ENCODE measurements around the gene HLCS. TPM values are rescaled to one million over a fixed set of nuclear protein-coding genes. Genes with fewer than 3 reads are reported as not detected.

Gene HLCS
- polyA plus RNA-seq, 1 donor (not counting 4 experiments of a cell fraction or from before 2014, with no cell fraction given) = 11.5 TPM

DNA sequence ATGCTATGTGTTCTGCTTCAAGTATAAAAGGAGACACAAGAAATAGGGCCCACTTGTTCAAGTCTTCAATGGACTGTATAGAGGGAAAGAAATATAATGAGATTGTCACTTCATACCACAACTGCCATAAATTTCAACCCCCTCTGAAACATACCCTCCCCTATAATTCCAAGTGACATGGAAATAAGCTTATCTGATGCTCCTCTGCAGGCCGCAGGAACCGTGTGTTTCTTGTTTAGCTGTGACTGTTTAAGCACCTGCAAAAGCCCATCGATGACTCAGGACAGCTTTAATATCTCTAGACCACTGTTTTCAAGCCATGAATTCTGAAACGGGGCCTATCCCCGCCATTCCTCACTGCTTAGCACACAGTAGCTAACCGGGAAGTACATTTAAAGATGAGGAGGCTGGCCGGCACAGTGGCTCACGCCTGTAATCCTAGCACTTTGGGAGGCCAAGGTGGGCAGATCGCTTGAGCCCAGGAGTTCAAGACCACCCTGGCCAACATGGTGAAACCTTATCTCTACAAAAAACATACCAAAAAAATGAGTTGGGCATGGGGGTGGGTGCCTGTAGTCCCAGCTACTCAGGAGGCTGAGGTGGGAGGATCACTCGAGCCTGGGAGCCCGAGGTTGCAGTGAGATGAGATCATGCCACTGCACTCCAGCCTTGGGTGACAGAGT lies 4.2 kb downstream of the HLCS start:
- dilution Hi-C loops (cut with MboI; ENCODE audit: extremely low pct_ligation_motif_present, low sequenced_read_pairs) = no loop called here
- H3K9me1 ChIP-seq (ENCODE audit: control insufficient read depth, extremely low read depth, insufficient read depth, low read length) = no peaks in the 10 kb centered on the region
- no peak overlapping the region for H2AFZ ChIP-seq (ENCODE audit: control insufficient read depth, low read length)
- H3K27me3 ChIP-seq (ENCODE audit: control insufficient read depth, extremely low read depth, insufficient read depth, low read length) = no peaks in the 10 kb centered on the region
- no peaks in the 10 kb centered on the region for H3K79me2 ChIP-seq (ENCODE audit: control insufficient read depth, insufficient read depth, low read length)
- H3K36me3 ChIP-seq (ENCODE audit: control insufficient read depth in 2 of 2, extremely low read depth in 1 of 2, insufficient read depth in 2 of 2, low read length in 2 of 2) = peaks cover 0 to 4% of the 10 kb centered on the region in 2 experiments
- no peak overlapping the region for H3K4me3 ChIP-seq (ENCODE audit: control insufficient read depth in 2 of 3, extremely low read depth in 1 of 3, insufficient read depth in 2 of 3, low read depth in 1 of 3, low read length in 3 of 3)
- H3K27ac ChIP-seq (ENCODE audit: control insufficient read depth, insufficient read depth, low read length) = no peak overlapping the region
- no peak overlapping the region for H3K4me2 ChIP-seq (ENCODE audit: control insufficient read depth, extremely low read depth, insufficient read depth, low read depth, low read length)
- no peak for TF ChIP-seq EZH2 (IDR thresholded peaks at IDR 0.05; ENCODE audit: low read length)
- TF ChIP-seq, protein P1, sequence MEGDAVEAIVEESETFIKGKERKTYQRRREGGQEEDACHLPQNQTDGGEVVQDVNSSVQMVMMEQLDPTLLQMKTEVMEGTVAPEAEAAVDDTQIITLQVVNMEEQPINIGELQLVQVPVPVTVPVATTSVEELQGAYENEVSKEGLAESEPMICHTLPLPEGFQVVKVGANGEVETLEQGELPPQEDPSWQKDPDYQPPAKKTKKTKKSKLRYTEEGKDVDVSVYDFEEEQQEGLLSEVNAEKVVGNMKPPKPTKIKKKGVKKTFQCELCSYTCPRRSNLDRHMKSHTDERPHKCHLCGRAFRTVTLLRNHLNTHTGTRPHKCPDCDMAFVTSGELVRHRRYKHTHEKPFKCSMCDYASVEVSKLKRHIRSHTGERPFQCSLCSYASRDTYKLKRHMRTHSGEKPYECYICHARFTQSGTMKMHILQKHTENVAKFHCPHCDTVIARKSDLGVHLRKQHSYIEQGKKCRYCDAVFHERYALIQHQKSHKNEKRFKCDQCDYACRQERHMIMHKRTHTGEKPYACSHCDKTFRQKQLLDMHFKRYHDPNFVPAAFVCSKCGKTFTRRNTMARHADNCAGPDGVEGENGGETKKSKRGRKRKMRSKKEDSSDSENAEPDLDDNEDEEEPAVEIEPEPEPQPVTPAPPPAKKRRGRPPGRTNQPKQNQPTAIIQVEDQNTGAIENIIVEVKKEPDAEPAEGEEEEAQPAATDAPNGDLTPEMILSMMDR (optimal IDR thresholded peaks at IDR 0.05 in 1 of 3, IDR thresholded peaks at IDR 0.05 in 1 of 3, conservative IDR thresholded peaks at IDR 0.05 in 1 of 3; ENCODE audit: extremely low read depth in 1 of 3, insufficient read depth in 2 of 3, low read length in 3 of 3) = no peak
- H4K20me1 ChIP-seq (ENCODE audit: control insufficient read depth, extremely low read depth, insufficient read depth, low read length) = no peaks in the 10 kb centered on the region
- no peaks in the 10 kb centered on the region for H3K9me3 ChIP-seq (ENCODE audit: control insufficient read depth, low read depth, low read length)
- H3K4me1 ChIP-seq (ENCODE audit: control insufficient read depth, extremely low read depth, insufficient read depth, low read length) = peaks cover 7% of the 10 kb centered on the region
- no peak for DNase-seq (ENCODE audit: low read depth, low spot score)
- no peak for FAIRE-seq
- no peak overlapping the region for H3K9ac ChIP-seq (ENCODE audit: control insufficient read depth, extremely low read depth, insufficient read depth, low read length)

DNA sequence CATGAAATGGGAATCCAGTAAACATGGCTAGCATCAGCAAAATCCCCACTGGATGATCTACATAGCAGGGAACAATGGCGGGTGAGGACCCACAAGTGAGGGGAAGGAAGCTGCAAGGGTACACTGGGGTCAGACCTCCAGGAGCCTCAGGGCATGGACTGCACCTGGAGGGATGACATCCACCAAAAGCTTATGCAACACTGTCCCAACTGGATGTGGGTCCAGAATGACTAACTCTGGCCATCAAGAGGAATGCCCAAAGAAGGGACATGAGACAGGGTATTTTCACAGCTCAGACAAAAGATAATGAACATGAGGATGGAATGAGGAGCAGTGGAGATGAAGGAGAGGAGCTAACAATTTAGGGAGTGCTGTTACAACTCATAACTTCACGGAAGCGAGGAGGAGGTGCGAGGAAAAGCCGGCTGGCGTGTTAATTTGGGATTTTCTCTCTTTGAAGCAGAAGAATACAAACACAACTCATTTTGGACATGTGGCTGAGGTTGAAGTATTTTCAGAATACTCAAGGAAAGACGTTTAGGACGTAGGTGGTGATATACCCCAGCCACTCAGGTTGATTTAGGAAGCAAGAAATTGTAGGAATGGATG lies 5.7 kb downstream of the HLCS start:
- DNase-seq (ENCODE audit: low read depth, low spot score) (no peak), FAIRE-seq (no peak)
- no peak overlapping the region for H3K4me3 ChIP-seq (ENCODE audit: control insufficient read depth in 2 of 3, extremely low read depth in 1 of 3, insufficient read depth in 2 of 3, low read depth in 1 of 3, low read length in 3 of 3)
- no peaks in the 10 kb centered on the region for H3K9me1 ChIP-seq (ENCODE audit: control insufficient read depth, extremely low read depth, insufficient read depth, low read length)
- TF ChIP-seq, protein P1 (optimal IDR thresholded peaks at IDR 0.05 in 1 of 3, IDR thresholded peaks at IDR 0.05 in 1 of 3, conservative IDR thresholded peaks at IDR 0.05 in 1 of 3; ENCODE audit: extremely low read depth in 1 of 3, insufficient read depth in 2 of 3, low read length in 3 of 3) = no peak
- TF ChIP-seq EZH2 (IDR thresholded peaks at IDR 0.05; ENCODE audit: low read length) = no peak
- H3K79me2 ChIP-seq (ENCODE audit: control insufficient read depth, insufficient read depth, low read length) = no peaks in the 10 kb centered on the region
- H3K4me2 ChIP-seq (ENCODE audit: control insufficient read depth, extremely low read depth, insufficient read depth, low read depth, low read length) = no peak overlapping the region
- dilution Hi-C loops (cut with MboI; ENCODE audit: extremely low pct_ligation_motif_present, low sequenced_read_pairs) = no loop called here
- H4K20me1 ChIP-seq (ENCODE audit: control insufficient read depth, extremely low read depth, insufficient read depth, low read length) = no peaks in the 10 kb centered on the region
- peaks cover 0 to 4% of the 10 kb centered on the region in 2 experiments for H3K36me3 ChIP-seq (ENCODE audit: control insufficient read depth in 2 of 2, extremely low read depth in 1 of 2, insufficient read depth in 2 of 2, low read length in 2 of 2)
- H3K9me3 ChIP-seq (ENCODE audit: control insufficient read depth, low read depth, low read length) = no peaks in the 10 kb centered on the region
- H3K27ac ChIP-seq (ENCODE audit: control insufficient read depth, insufficient read depth, low read length) = no peak overlapping the region
- no peak overlapping the region for H2AFZ ChIP-seq (ENCODE audit: control insufficient read depth, low read length)
- H3K27me3 ChIP-seq (ENCODE audit: control insufficient read depth, extremely low read depth, insufficient read depth, low read length) = no peaks in the 10 kb centered on the region
- peaks cover 3% of the 10 kb centered on the region for H3K4me1 ChIP-seq (ENCODE audit: control insufficient read depth, extremely low read depth, insufficient read depth, low read length)
- H3K9ac ChIP-seq (ENCODE audit: control insufficient read depth, extremely low read depth, insufficient read depth, low read length) = no peak overlapping the region
